Right renal pelvis (tissue), 4 donors: ENCODE results near the gene OCA2. TPM values are rescaled to one million over a fixed set of nuclear protein-coding genes. Genes with fewer than 3 reads are reported as not detected.
"Not testable (repeated sequence)": the region's sequence is repeated elsewhere in the genome, so short reads cannot be mapped to it uniquely, and the experiment has no call there.

ENCODE experiments used
- DNase-seq, 4 donors: peaks; one replicate each; pipeline ENCODE4 v3.0.0-alpha.2; 2013; ENCODE audit warnings: low read depth in 4 of 4, low spot score in 3 of 4, missing footprints in 1 of 4
- polyA plus RNA-seq, 4 donors: library from polyadenylated mRNA; unstranded; fragments of 120-200 nt; gene quantifications; one replicate each; pipeline ENCODE4 v1.2.1, GENCODE V29; 2013; ENCODE audit not compliant: insufficient read length in 4 of 4

OCA2 gene
- 10 to 100 TPM in 1 of 4 donors, 1 to 10 TPM in 3; 8.7 to 11.2 (median 9.4) TPM for polyA plus RNA-seq

DNA sequence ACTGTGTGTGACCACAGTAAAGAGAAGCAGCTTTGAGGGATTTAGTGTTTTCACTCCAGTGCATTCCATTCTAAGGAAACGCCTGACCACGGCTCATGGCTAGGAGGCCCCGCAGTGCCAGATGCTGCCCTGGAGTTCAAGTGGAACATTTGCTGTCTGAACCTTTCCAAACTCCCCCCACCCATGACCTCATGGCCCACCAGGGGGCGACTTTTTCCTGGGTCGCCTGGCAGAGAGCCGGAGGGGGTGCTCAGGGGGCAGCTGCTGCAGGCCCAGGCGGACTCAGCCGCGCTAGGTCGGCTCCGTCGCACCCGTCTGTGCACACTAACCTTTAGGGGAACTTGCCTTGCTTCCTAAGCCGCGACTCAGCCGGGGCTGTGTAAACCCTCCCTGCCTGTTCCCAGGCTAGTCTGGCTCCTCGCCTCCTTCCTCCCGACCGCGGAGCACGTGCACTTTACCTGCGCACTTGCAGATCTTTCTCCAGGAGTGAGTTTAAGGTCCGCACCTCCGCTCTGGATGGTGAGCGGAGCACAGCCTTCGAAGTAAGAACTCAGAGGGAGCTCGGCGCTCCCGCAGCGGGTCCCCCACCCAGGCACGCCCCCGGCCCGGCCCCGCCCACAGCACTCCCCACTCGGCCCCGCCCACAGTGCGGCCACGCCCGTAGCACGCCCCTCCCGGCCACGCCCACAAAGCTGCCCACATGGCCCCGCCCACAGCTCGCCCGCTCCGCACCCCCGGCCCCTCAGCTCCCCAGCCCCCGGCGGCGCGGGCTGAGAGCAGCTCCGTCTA is at the start of gene OCA2:
OCA2 (minus strand) TSS at position 550 of the 789 bp plus-strand sequence. CDS start 17,441 bp downstream, outside the sequence.
- DNase-seq: no peak

DNA sequence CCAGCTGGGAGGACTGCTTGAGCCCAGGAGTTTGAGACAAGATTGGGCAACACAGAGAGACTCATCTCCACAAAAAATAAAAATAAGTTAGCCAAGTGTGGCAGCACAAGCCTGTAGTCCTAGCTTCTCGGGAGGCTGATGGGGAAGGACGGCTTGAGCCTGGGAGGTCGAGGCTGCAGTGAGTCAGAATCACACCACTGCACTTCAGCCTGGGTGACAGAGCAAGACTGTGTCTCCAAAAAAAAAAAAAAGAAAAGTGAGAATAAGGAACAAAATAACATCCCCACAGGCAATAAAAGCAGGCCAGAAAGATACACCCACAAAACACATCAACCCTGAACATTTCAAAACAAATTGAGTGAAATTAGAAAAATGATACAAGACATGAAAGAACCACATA is 48.7 kb upstream of the OCA2 start:
- DNase-seq: no peak

DNA sequence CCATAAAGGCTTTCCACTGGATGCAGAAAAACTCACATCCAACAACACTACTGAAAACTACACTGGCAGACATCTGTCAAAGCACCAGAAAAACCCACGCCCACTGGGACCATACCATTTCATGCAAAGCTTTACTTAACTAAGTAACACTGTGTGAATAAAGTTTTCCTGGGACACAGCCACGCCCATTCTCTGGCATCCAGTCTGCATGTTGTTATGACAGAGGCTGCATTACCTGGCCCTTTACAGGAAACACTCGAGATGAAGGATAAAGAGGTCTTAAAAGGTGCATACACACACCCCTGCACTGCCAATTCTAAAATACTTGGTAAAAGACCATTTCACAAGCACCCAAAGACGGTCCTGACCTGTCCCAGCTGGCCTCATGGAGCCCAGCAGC is 46.3 kb upstream of the OCA2 start:
- DNase-seq: not testable (repeated sequence)

DNA sequence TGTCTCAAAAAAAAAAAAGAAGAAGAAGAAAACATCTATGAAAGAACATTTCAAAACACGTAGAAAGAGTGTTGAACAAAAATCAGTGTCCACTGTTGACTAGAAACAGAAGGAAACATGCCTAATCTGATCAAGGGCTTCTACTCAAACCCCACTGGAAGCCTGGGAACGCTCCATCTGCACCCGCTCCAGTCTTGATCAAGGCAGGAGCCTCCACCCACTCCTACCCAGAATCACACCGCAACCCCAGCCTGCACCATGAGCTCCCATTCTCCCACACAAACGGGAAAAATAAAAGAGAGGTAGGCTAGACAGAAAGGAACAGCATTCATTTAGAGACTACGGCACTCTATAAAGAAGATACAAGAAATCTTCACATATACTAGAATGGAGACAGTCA is 40.9 kb upstream of the OCA2 start:
- DNase-seq: no peak

DNA sequence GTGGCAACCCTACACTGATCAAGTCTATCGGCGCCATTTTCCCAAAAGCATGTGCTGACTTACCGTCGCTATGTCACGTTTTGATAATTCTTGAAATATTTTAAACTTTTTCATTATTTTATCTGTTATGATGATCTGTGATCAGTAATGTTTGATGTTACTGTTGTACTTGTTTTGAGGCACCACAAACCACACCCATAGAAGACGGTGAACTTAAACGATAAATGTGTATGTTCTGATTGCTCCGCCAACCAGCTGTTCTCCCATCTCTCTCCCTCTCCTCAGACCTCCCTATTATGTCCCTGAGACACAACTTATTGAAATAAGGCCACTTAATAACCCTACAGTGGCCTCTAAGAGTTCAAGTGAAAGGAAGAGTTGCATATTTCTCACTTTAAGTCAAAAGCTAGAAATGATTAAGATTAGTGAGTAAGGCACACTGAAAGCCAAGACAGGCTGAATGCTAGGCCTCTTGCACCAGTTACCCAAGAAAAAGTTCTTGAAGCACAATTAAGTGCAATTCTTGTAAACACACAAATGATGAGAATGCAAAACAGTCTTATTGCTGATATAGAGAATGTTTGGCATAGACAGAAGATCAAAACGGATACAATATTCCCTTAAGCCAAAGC is 38.4 kb upstream of the OCA2 start:
- not testable (repeated sequence) for DNase-seq

DNA sequence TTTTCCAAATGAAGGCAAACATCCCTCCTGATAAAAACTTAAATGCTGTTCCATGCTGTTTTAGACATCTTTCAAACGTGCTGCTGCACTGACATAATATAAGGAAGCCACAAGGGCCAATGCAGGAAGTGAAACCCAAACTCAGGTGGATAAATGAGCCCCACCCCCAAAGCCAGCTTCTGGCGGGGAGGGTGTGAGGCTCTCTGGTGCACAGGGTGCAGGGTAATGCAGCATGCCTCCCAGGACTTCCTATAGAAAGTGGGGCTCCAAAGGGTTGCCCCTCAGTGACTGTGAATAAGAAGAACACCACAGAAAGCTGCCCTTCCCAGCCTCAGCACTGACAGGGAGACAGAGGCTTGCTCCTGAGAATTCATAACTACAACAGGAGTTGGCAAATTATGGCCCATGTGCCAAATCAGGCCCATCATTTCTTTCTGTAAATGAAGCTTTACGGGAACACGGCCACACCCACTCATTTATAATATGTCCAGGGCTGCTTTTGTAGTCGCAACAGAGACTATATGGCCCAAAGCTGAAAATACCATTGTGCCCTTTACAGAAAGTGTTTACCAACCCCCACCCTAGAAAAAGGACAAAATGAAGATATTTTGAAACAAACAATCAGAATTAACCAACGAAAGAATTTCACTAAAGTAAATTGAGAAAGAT is 37.3 kb upstream of the OCA2 start:
- DNase-seq: not testable (repeated sequence)

DNA sequence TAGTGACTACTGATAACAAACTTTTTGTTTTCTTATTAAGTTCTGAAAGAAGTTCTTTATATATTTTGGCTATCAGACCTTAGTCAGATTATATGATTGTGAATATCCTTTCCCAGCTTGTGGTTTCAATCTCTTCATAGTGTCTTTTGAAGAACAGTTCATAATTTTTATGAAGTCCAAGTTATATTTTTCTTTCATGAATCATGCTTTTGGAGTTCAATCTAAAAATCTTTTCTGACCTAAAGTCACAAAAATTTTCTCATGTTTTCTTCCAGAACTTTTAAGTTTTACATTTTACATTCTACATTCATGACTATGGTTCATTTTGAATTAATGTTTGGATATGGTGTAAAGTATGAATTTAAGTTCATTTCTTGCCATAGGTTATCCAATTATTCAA is 34.2 kb upstream of the OCA2 start:
- no peak for DNase-seq

DNA sequence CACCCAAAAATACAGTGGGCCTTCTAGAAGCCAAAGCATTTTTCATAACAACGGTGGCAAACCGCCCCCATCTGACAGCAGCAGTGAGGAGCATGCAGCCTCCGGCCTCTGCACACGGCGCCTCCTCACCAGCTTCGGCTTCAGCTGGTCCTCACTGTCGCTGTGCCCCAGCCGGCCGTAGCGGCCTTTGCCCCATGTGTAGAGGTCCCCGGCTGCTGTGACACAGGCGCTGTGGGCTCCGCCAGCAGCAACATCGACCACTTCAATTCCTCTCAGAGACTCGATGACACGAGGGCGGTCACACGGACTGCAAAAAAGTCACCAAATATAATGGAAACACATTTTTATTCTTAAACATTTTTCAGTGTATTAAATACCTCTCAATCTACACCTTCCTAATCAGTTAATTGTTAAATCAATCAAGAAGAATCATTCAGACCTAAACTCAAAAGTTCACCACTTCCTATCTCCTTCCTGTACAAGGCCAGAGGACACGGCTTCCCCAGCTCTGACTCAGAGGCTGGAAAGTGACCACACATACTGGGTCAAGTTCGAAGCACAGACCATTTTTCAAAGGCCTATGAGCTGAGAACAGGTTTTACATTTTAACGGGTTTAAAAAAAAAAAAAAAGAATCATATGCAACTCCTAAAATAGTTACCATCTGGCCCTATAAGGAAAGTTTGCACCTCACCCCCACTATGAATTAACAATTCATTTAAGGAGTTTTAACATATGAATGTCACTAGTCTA is 33.6 kb upstream of the OCA2 start:
- no peak for DNase-seq

DNA sequence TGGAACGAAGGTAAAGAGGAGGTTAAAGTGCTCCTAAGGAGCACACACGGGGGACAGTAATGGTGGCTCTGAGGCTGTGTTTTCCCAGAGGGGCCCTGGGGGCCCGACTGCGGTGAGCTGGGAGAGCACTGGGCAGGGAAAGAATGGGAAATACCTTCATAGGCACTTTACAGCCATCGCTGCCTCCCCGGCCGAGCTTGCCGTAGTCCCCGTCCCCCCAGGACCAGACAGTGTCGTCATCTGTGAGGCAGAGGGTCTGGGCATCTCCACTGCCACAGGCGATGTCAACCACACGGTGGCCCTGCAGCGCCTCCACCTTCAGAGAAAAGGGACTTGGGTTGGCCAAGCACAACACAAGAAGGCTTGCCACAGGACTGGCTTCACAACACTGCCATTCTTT is 32.8 kb upstream of the OCA2 start:
- DNase-seq: no peak

DNA sequence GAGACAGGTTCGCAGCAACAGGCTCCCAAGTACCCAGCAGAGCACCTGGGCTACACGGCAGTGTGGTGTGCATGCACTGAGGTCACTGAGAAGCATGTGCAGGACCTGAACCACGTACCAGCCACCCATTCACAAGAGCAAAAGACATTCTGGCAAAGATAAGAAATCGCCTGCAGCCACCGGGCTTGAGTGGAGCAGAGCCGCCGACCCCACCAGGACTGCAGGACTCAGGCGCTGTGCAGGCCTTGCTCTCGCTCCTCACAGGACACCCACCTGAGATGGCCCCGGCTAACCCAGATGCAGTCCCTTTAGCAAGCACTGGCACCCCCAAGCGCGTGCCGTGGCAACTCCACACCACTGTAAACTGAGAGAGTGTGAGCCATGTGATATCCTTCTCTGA is 32.3 kb upstream of the OCA2 start:
- DNase-seq: no peak

DNA sequence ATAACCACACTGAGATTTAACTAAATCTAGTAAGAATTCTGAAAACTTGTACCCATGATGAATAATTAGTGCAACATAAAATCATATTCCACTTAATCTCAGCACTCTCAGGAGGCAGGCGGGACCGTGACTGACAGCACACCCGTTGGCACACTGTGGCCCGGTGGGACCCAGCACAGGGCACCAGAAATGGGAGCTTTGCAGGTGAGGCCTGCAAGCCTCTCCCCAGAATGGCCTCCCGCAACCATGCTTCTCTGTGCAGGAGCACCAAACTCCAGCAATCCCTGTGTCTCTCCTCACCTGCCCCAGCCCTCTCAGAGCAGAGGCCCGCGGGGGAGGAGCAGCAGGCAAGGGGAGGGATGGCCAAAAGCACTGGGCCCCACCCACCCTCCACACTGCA is 31.5 kb upstream of the OCA2 start:
- no peak for DNase-seq

DNA sequence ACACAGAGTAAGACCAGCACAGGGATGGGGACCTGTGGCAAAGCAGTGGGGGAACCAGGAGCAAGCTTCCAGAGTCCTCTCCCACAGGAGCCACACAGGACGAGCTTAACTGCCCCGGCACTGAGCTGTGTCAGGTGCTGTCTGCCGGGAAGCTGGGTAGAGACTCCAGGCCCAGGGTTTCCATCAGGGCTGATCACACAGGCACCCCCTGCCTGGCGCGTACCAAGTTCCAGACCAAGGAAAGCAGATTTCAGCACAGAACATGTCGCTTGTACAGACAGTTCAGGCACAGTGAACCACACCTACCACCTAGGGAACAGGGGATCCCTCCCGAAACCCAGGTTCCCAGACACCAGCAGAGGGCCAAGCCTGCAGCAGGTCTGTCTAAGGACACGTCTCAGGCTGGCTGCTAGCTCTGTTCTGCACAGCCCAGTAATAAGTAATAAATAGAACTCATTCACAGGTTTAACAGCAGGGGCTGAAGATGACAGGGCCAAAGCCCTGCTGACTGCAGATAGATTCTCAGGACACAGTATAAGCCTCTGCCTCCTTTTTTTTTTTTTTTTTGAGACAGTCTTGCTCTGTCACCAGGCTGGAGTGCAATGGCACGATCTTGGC is 30.2 kb upstream of the OCA2 start:
- DNase-seq: no peak

DNA sequence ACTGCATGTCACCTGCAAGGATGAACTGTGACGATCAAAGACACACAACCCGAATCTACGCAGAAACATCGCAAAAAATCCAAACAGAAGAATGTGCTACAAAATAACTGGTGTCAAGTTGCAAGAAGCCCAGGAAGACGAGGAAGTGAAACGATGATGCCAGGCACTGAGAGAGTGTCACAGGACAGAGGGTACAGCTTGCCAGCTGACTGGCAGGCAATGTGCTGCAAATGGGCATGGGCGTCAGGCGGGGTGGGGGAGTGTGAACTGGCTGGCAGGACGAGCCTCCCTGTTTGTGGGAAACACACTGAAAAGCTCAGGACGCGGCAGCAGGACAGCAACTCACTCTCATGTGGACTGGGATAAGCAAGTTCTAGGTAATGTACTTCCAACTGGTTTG is 28.9 kb upstream of the OCA2 start:
- DNase-seq: no peak

DNA sequence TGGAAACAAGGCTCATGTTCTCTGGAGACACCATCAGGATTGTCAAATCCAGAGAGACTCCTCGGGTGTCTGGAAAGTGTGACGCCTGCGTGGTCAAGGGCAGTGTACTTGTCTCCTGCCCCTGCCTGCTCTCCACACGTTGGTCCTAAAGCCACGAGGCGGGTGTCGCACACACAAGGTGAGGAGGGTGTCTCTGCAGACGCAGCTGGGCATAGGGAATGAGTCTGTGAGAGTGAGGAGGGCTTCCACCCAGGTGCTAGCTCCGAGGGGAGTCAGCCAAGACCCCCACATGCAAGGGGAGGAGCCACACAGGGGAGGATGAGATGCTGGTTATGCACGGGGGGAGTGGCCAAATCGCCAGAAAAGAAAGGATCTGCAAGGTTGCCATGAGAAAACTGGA is 27.9 kb upstream of the OCA2 start:
- DNase-seq: no peak

DNA sequence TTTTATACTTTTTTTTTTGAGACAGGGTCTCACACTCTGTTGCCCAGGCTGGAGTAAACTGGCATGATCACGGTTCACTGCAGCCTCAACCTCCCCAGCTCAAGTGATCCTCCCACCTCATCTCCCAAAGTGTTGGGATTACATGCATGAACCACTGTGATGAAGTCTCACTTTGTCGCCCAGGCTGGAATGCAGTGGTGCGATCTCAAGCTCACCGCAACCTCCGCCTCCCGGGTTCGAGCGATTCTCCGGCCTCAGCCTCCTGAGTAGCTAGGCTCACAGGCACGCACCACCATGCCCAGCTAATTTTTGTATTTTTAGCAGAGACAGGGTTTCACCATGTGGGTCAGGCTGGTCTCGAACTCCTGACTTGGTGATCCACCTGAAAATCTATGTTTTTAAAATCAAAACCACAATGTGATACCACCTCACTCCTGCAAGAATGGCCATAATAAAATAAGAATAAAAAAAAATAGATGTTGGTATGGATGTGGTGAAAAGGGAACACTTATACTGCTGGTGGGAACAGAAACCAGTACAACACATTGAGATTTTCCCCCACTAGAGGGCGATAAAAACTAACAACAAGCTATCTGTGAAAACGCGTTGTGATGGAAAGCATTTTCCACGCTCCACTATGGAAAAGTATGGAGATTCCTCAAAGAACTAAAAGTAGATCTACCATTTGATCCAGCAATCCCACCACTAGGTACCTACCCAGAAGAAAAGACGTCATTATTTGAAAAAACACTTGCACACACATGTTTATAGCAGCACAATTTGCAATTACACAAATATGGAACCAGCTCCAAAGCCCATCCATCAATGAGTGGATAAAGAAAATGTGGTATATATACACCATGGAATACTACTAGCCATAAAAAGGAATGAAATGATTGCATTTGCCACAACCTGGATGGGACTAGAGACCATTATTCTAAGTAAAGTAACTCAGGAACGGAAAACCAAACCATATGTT is 26.8 kb upstream of the OCA2 start:
- DNase-seq: no peak

DNA sequence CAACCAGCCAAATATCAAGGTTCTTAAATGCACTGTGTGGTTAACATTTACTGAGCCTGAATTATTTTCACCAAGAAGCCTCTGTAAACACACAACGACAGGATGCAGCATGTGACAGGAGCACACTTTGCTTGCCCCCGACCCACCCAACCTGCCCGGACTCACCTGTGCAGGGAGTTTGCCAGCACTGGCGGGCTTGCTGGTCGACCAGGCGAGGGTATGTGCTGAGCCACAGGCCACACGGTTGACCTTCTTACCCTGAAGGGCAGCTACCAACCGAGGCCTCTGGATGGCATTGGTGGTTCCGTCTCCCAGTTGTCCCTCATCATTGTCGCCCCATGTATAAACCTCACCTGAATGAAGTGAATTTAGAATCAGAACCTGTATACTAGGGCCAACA is 25.7 kb upstream of the OCA2 start:
- no peak for DNase-seq

DNA sequence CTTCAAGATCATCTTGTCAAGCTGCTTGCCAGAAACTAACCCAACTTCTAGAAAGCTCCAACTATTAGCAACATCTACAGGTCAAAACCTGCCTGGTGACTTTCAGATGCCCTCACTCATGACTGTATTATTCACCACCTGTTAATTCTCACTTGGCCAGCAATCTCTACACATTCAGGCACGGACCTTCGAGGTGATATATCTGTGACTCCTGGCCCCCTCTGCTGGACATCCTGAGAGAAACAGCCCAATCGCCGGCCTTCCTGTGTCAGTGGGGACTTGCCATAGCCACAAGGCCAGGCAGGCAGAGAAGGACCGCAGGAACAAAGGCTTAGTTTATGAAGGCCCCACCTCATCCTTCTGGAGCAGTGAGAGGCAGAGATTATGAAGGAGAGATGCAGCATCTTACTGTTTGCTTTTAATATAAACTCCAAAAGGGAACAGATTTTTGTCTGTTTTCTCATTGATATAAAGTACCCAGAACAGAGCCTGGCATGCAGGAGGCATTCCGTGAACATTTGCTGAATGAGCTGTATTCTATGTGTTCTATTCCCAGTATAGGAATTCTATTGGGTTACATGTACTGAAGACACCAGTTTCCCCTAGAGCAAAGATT is 24.4 kb upstream of the OCA2 start:
- peak in 1 of 4 donors; percentile 68 for DNase-seq

DNA sequence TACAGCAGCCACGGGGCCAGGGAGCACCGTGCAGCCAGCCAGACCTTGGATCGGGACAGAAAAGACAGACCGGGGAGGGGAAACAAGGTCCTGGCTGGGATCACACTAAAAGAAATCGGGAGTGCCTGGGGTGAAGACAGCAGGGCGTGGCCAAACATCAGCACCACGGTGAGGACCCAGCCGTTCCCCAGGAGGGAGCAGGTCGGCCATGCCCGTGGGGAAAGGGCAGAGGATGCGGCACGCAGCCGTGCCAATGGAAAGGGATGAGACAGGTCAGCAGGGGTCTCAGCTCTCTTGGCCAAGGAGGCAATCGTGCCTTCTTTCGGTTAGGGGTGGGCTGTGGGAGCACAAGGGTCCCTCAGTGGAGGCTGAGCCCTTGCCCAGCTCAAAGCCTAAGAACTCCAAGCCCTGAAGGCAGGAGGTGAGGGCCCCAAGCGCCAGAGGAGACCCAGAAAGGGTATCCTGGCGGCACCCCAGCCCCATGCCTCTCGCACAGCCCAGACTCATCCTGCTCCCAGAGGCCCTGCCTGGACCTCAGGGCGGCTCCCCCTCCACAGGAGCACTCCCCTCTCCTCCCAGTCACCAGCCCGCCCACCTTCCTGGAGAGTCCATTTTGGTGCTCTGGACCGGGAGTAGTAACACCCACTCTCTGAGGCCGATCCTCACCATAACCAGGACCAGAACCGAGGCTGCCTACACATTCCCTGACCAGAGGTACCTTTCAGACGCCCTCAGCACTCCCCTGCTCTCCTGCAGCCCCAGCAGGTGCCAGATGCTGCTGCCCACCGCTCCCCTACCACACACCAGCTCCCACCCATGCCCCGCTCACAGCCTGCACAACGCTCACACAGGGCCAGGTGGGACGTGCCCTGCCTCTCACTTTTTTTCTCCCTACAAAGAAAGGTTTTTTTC is 23.2 kb upstream of the OCA2 start:
- DNase-seq: no peak
